Endothelial cell of umbilical vein (primary cell): ENCODE results near the gene EIF5AL1. TPM values are rescaled to one million over a fixed set of nuclear protein-coding genes. Genes with fewer than 3 reads are reported as not detected.

Source experiments
- BruUV-seq: library from RNA; stranded (reverse); fragments of 400-500 nt; replicated peaks from 2 replicates; lab custom pipeline; 2021; lab: Mats Ljungman, UMichigan
- CTCF ChIA-PET: fragments of 300-600, 350-600 bp; sonication (Branson Sonifier 250); formaldehyde crosslinking; loops from one replicate; lab custom pipeline; 2021; ENCODE audit warnings: antibody characterized with exemption, inconsistent platforms; lab: Charles Lee
- POLR2A ChIA-PET: fragments of 300-600, 350-600 bp; sonication (Branson Sonifier 250); formaldehyde crosslinking; loops from one replicate; lab custom pipeline; 2021; ENCODE audit warnings: antibody characterized with exemption, inconsistent platforms; lab: Charles Lee
- DNase-seq: peaks from one replicate; pipeline ENCODE4 v3.0.0-alpha.2; 2011; ENCODE audit warnings: low read depth, low spot score
- FAIRE-seq: peaks from 2 replicates; lab custom pipeline; 2011; peaks lifted over from hg19 to GRCh38; lab: Jason Lieb, UNC
- H2AFZ ChIP-seq: 2 replicates; pipeline ENCODE4 v1.6.0; 2012; ENCODE audit warnings: low read depth, low read length, control low read depth, inconsistent platforms
- H3K27ac ChIP-seq: 2 replicates; pipeline ENCODE4 v1.5.1; 2011; ENCODE audit warnings: low read depth, mild to moderate bottlenecking, control low read depth, low read length, moderate library complexity; ENCODE audit not compliant: insufficient read depth
- H3K27me3 ChIP-seq, 2 experiments: 2 replicates each; pipeline versions ENCODE4 v1.6.0 to v1.6.1; 2011; ENCODE audit warnings: low read length in 2 of 2, mixed read lengths in 1 of 2; ENCODE audit not compliant: control insufficient read depth in 2 of 2, insufficient read depth in 2 of 2
- H3K36me3 ChIP-seq, 2 experiments: 2 replicates in 1 of 2; 3 replicates in 1 of 2; pipeline ENCODE4 v1.5.1; 2011; ENCODE audit warnings: low read length in 2 of 2, mild to moderate bottlenecking in 1 of 2, moderate library complexity in 1 of 2; ENCODE audit not compliant: control insufficient read depth in 2 of 2, insufficient read depth in 2 of 2; ENCODE audit errors: extremely low read depth in 1 of 2
- H3K4me1 ChIP-seq: 3 replicates; pipeline ENCODE4 v1.5.1; 2011; ENCODE audit warnings: mild to moderate bottlenecking, low read length; ENCODE audit not compliant: control insufficient read depth, insufficient read depth; ENCODE audit errors: extremely low read depth
- H3K4me2 ChIP-seq: 2 replicates; pipeline ENCODE4 v1.6.1; 2011; ENCODE audit warnings: low read length, control low read depth, mixed read lengths; ENCODE audit not compliant: insufficient read depth
- H3K4me3 ChIP-seq, 3 experiments: fragments of 200-600 bp in 1 of 3; sonication (generic), shearing (Covaris generic) in 1 of 3; replicated peaks in 1 of 3; 2 replicates each; pipeline ENCODE4 v1.5.1; 2011 to 2016; ENCODE audit warnings: control low read depth in 3 of 3, low read length in 3 of 3, mild to moderate bottlenecking in 2 of 3, inconsistent platforms in 1 of 3, low read depth in 1 of 3, moderate library complexity in 1 of 3; ENCODE audit not compliant: insufficient read depth in 1 of 3
- H3K79me2 ChIP-seq: 2 replicates; pipeline ENCODE4 v1.6.0; 2012; ENCODE audit warnings: low read length, inconsistent platforms; ENCODE audit not compliant: control insufficient read depth, insufficient read depth
- H3K9ac ChIP-seq: replicated peaks from 2 replicates; pipeline ENCODE3; 2011; ENCODE audit warnings: low read length, control low read depth; ENCODE audit not compliant: insufficient read depth; ENCODE audit errors: extremely low read depth
- H3K9me1 ChIP-seq: replicated peaks from 3 replicates; pipeline ENCODE4 v1.6.0; 2011; ENCODE audit warnings: mild to moderate bottlenecking, low read length; ENCODE audit not compliant: control insufficient read depth, insufficient read depth; ENCODE audit errors: extremely low read depth
- H3K9me3 ChIP-seq: replicated peaks from 2 replicates; pipeline ENCODE4 v1.5.1; 2012; ENCODE audit warnings: low read length, inconsistent platforms; ENCODE audit not compliant: control insufficient read depth, insufficient read depth
- H4K20me1 ChIP-seq: replicated peaks from 2 replicates; pipeline ENCODE3; 2011; ENCODE audit warnings: mild to moderate bottlenecking, low read length; ENCODE audit not compliant: control insufficient read depth, insufficient read depth; ENCODE audit errors: extremely low read depth
- FOS ChIP-seq: IDR thresholded peaks from 2 replicates; pipeline ENCODE4 v1.6.1; 2011; ENCODE audit warnings: mild to moderate bottlenecking, low read length, moderate library complexity, borderline replicate concordance; ENCODE audit not compliant: insufficient read depth
- GATA2 ChIP-seq: IDR thresholded peaks from 2 replicates; pipeline ENCODE4 v1.7.0; 2011; ENCODE audit warnings: low read depth, mild to moderate bottlenecking, moderate library complexity, mixed read lengths, low read length; ENCODE audit not compliant: insufficient read length, insufficient read depth
- JUN ChIP-seq: IDR thresholded peaks from 2 replicates; pipeline ENCODE4 v1.6.1; 2011; ENCODE audit warnings: borderline replicate concordance, low read depth; ENCODE audit not compliant: insufficient read length, insufficient read depth
- POLR2A ChIP-seq: IDR thresholded peaks from 2 replicates; pipeline ENCODE4 v1.6.1; 2012; ENCODE audit warnings: low read depth, mild to moderate bottlenecking, control low read depth, low read length
- dilution Hi-C: fragments of 300-500 bp; cut with MboI; formaldehyde crosslinking; loops from one replicate; pipeline ENCODE4 v1.15.0; 2019; ENCODE audit warnings: low sequenced_read_pairs; ENCODE audit not compliant: extremely low pct_ligation_motif_present
- intact Hi-C: fragments of 100-400 bp; cut with micrococcal nuclease; formaldehyde crosslinking; loops from one replicate; pipeline ENCODE4 v1.10.0; 2022
- polyA plus RNA-seq, 4 experiments: library from polyadenylated mRNA; depleted of rRNA in 3 of 4; stranded (reverse) in 3 of 4; unstranded in 1 of 4; fragments of >200 nt; gene quantifications; 2 replicates each; pipeline versions ENCODE4 v1.2.1 to v1.2.3, GENCODE V29; 2011 to 2012; ENCODE audit warnings: missing spikeins in 1 of 4
- total RNA-seq: library from RNA; stranded (reverse); gene quantifications from 2 replicates; pipeline ENCODE4 v1.2.3, GENCODE V29; 2021

Gene EIF5AL1
- total and polyA plus RNA-seq, 2 donors (not counting 3 experiments of a cell fraction or from before 2014, with no cell fraction given) = 0.29 to 1.0 TPM

- Histone ChIP-seq H2AFZ (no peak overlapping the region), H3K36me3 (no peaks in the 10 kb centered on the region), H3K4me3 (no peak overlapping the region), H3K9ac (no peak overlapping the region), H3K4me2 (no peak overlapping the region), H4K20me1 (no peaks in the 10 kb centered on the region), H3K9me1 (no peaks in the 10 kb centered on the region), H3K27me3 (peaks cover 3 to 7% of the 10 kb centered on the region in 2 experiments), H3K79me2 (no peaks in the 10 kb centered on the region), H3K9me3 (no peaks in the 10 kb centered on the region), H3K27ac (no peak overlapping the region), H3K4me1 (no peaks in the 10 kb centered on the region)
- intact Hi-C loops (no loop called here), dilution Hi-C loops (no loop called here)
- no peak for DNase-seq
- CTCF ChIA-PET = interaction anchor here (2.7 kb wide), 1 partner anchor 11 kb away, joined by 9 read pairs; no protein-coding TSS in a partner anchor
- FAIRE-seq = no peak
- TF ChIP-seq JUN (no peak), GATA2 (no peak)
- POLR2A ChIA-PET = no interaction called here
- no TSS peak for BruUV-seq
These were observed 35.6 kb downstream of the EIF5AL1 start for GRCh38 chr10:79547973-79548372.

- dilution Hi-C loops = no loop called here
- H3K79me2 ChIP-seq = no peaks in the 10 kb centered on the region
- H3K27ac ChIP-seq = no peak overlapping the region
- DNase-seq (no peak), FAIRE-seq (no peak)
- H3K9ac ChIP-seq = no peak overlapping the region
- H2AFZ ChIP-seq = no peak overlapping the region
- H4K20me1 ChIP-seq = no peaks in the 10 kb centered on the region
- no peak overlapping the region for H3K4me3 ChIP-seq
- CTCF ChIA-PET = interaction anchor here (1.5 kb wide), 1 partner anchor 177 kb away, joined by 4 read pairs; no protein-coding TSS in a partner anchor
- H3K4me1 ChIP-seq = no peaks in the 10 kb centered on the region
- H3K36me3 ChIP-seq = no peaks in the 10 kb centered on the region
- H3K27me3 ChIP-seq = peaks cover 3 to 7% of the 10 kb centered on the region in 2 experiments
- BruUV-seq = no TSS peak
- POLR2A ChIA-PET = no interaction called here
- intact Hi-C loops = no loop called here
- H3K4me2 ChIP-seq = no peak overlapping the region
- TF ChIP-seq POLR2A (no peak), FOS (no peak)
- no peaks in the 10 kb centered on the region for H3K9me3 ChIP-seq
- no peaks in the 10 kb centered on the region for H3K9me1 ChIP-seq
These were observed 39.8 kb downstream of the EIF5AL1 start for GRCh38 chr10:79552143-79552542.
